Heart left ventricle (tissue), 16 donors: ENCODE results near the gene ADAMTS3. TPM values are rescaled to one million over a fixed set of nuclear protein-coding genes. Genes with fewer than 3 reads are reported as not detected.

ENCODE experiments used
- ATAC-seq, 4 donors: fragments of 200-7000 bp; cut with Tn5 transposase; one replicate each; pipeline ENCODE4 v1.9.1; 2020 to 2022; ENCODE audit warnings: moderate library complexity in 4 of 4, mild to moderate bottlenecking in 3 of 4, moderate number of reproducible peaks in 1 of 4
- DNase-seq, 5 donors: peaks; one replicate each; pipeline ENCODE4 v3.0.0-alpha.2; 2020
- H3K27ac ChIP-seq, 12 donors: fragments of 200-600 bp; sonication (generic) in 4 of 12; one replicate each; pipeline versions ENCODE4 v1.5.0 to v1.8.0; 2016 to 2022; ENCODE audit warnings: mild to moderate bottlenecking in 2 of 12
- H3K27me3 ChIP-seq, 9 donors: fragments of 200-600 bp; sonication (generic) in 2 of 9; one replicate each; pipeline versions ENCODE4 v1.5.1 to v1.8.0; 2016 to 2022; ENCODE audit warnings: mild to moderate bottlenecking in 3 of 9
- H3K36me3 ChIP-seq, 9 donors: fragments of 200-600 bp; sonication (generic) in 2 of 9; one replicate each; pipeline versions ENCODE4 v1.5.0 to v1.8.0; 2018 to 2022; ENCODE audit warnings: mild to moderate bottlenecking in 2 of 9
- H3K4me1 ChIP-seq, 12 donors: fragments of 200-600 bp; sonication (generic) in 4 of 12; one replicate each; pipeline versions ENCODE4 v1.5.0 to v1.8.0; 2016 to 2022; ENCODE audit warnings: mild to moderate bottlenecking in 3 of 12
- H3K4me3 ChIP-seq, 12 donors: fragments of 200-600 bp; sonication (generic) in 4 of 12; one replicate each; pipeline versions ENCODE4 v1.5.0 to v1.8.0; 2017 to 2022; ENCODE audit warnings: mild to moderate bottlenecking in 9 of 12, moderate library complexity in 4 of 12
- H3K9me3 ChIP-seq, 12 donors: fragments of 200-600 bp; sonication (generic) in 4 of 12; one replicate each; pipeline versions ENCODE4 v1.5.0 to v1.8.0; 2016 to 2022; ENCODE audit warnings: mild to moderate bottlenecking in 1 of 12
- POLR2A ChIP-seq, 2 donors: fragments of 450-650 bp; IDR thresholded peaks; one replicate each; pipeline ENCODE4 v1.6.1; 2017; ENCODE audit warnings: antibody characterized with exemption in 2 of 2, mild to moderate bottlenecking in 2 of 2, moderate library complexity in 2 of 2
- WGBS, 4 donors: extraction: QIAGEN DNeasy Blood & Tissue Kit in 2 of 4; methylation state at CpG; one replicate each; pipeline versions ENCODE4 v1.1.5 to v1.1.7; 2013 to 2018; 5-methylcytosine and 5-hydroxymethylcytosine counted together
- intact Hi-C, 10 donors: fragments of 100-400 bp; cut with DNase I; formaldehyde crosslinking; loops; one replicate each; pipeline versions ENCODE4 v1.11.1 to v1.14.2; 2022
- polyA plus RNA-seq, 2 donors: library from polyadenylated mRNA; stranded (reverse); fragments of 200-250 nt; gene quantifications; one replicate each; pipeline ENCODE4 v1.2.3, GENCODE V29; 2013
- total RNA-seq, 9 donors: library from RNA; depleted of rRNA in 2 of 9; stranded (reverse); fragments of >200 nt in 2 of 9; fragmentation: NEBNext Ultra II Directional in 3 of 9; extraction: Animal tissue kit (Norgen Biotek cat#: 25700) in 3 of 9; gene quantifications; one replicate each; pipeline versions ENCODE4 v1.1.0 to v1.2.4, GENCODE V29; 2016 to 2023
- TF ChIP-seq, protein P1 (sequence below), 12 donors: fragments of 200-600 bp; sonication (generic) in 4 of 12; IDR thresholded peaks; one replicate each; pipeline versions ENCODE4 v1.5.0 to v1.8.0; 2018 to 2022; ENCODE audit warnings: antibody characterized with exemption in 12 of 12, mild to moderate bottlenecking in 5 of 12
- donor health status: ischemic (EF 13 %, LVEDD 7.1; RV severe dilation, severe dysfunction).
- donor health status: healthy with polysubstance abuse.
- donor health status: DM: no; HTN: yes; CAD: no.
- donor health status: DM: no; HTN: no; CAD: no.
- donor health status: ischemic (EF 25% LVEDD 6.9; RV normal size, moderate dysfunction).
- donor health status: ischemic (EF 25% LVEDD 5.7; RV mildly dilated, moderate dysfunction).
- donor health status: healthy.
- donor health status: DM: yes; HTN: yes; CAD: no.
- donor health status: ischemic (EF 35%, LVEDD 5.7; RV mildly dilated, moderate dysfunction).
- donor health status: nonischemic (EF 11% LVEDD 7.7; RV severe dilation, severe dysfunction).
- donor health status: DM: yes; HTN: yes; CAD: no.
- donor health status: PGD.
- donor health status: ischemic (EF 29% LVEDD 5.4; RV normal size, mild dysfunction).
- donor health status: nonischemic (EF 23%, LVEDD 6.1; RV moderate dilation, normal function).

Gene ADAMTS3
- total and polyA plus RNA-seq, 11 donors = 0.08 to 3.3 (median 0.42) TPM; not detected in 1

DNA sequence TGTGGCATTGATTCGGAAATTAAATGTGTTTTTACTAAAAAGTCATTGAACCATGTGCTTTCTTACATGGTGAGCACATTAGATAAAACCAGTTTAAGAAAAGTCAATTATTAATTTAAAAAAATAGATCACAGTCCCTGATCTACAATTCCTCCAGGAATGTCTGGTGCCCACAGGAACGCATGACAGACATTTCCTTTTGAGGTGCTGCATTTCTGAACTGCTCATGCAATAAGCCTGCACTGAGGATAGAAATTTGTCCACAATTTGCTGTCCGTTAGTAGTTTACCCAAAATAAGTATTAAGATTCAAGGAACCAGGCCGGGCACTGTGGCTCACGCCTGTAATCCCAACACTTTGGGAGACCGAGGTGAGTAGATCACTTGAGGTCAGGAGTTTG, 8.2 kb upstream of the ADAMTS3 start:
- WGBS, 4 donors = 92 to 95% (median 93%) methylated on average over 6 of the region's 6 CpGs
- TF ChIP-seq, protein P1, sequence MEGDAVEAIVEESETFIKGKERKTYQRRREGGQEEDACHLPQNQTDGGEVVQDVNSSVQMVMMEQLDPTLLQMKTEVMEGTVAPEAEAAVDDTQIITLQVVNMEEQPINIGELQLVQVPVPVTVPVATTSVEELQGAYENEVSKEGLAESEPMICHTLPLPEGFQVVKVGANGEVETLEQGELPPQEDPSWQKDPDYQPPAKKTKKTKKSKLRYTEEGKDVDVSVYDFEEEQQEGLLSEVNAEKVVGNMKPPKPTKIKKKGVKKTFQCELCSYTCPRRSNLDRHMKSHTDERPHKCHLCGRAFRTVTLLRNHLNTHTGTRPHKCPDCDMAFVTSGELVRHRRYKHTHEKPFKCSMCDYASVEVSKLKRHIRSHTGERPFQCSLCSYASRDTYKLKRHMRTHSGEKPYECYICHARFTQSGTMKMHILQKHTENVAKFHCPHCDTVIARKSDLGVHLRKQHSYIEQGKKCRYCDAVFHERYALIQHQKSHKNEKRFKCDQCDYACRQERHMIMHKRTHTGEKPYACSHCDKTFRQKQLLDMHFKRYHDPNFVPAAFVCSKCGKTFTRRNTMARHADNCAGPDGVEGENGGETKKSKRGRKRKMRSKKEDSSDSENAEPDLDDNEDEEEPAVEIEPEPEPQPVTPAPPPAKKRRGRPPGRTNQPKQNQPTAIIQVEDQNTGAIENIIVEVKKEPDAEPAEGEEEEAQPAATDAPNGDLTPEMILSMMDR (IDR thresholded peaks at IDR 0.05) = no peak
- no peak for TF ChIP-seq POLR2A (IDR thresholded peaks at IDR 0.05)
- intact Hi-C loops = no loop called here
- no peak for DNase-seq
- ATAC-seq = no peak
- no peaks in the 10 kb centered on the region for H3K9me3 ChIP-seq
- H3K27me3 ChIP-seq = no peaks in the 10 kb centered on the region
- no peak overlapping the region for H3K4me3 ChIP-seq
- H3K27ac ChIP-seq = no peak overlapping the region
- H3K4me1 ChIP-seq = no peaks in the 10 kb centered on the region
- no peaks in the 10 kb centered on the region for H3K36me3 ChIP-seq

- WGBS, 4 donors = 76 to 85% (median 80%) methylated on average over 6 of the region's 6 CpGs
Measured at GRCh38 chr4:72571337-72571736, 2.3 kb upstream of the ADAMTS3 start.

GRCh38 chr4:72569719-72570235, 756 bp upstream of the ADAMTS3 start:
- peaks cover 0 to 23% (median 5%) of the 10 kb centered on the region in 12 donors for H3K4me1 ChIP-seq
- H3K27ac ChIP-seq = peak overlapping the region in 6 of 12 donors; percentile 14 to 77 (median 50)
- H3K4me3 ChIP-seq = peak overlapping the region; percentile 44 to 83 (median 60)
- H3K9me3 ChIP-seq = no peaks in the 10 kb centered on the region
- DNase-seq (no peak), ATAC-seq (peak in 2 of 4 donors; percentile 3 to 6)
- H3K27me3 ChIP-seq = peaks cover 0 to 21% (median 0%) of the 10 kb centered on the region in 9 donors
- WGBS, 4 donors = 24 to 35% (median 30%) methylated on average over 15 of the region's 15 CpGs
- no peaks in the 10 kb centered on the region for H3K36me3 ChIP-seq
- intact Hi-C loops = no loop called here
- TF ChIP-seq, protein P1 (IDR thresholded peaks at IDR 0.05) = no peak
- TF ChIP-seq POLR2A (IDR thresholded peaks at IDR 0.05) = no peak

More at GRCh38 chr4:72571337-72571736, 2.3 kb upstream of the ADAMTS3 start:
- no peak for DNase-seq
- no peak for ATAC-seq
- Histone ChIP-seq H3K4me3 (no peak overlapping the region), H3K9me3 (no peaks in the 10 kb centered on the region), H3K36me3 (no peaks in the 10 kb centered on the region), H3K27me3 (peaks cover 0 to 21% (median 0%) of the 10 kb centered on the region in 9 donors), H3K4me1 (peaks cover 0 to 23% (median 5%) of the 10 kb centered on the region in 12 donors), H3K27ac (no peak overlapping the region)
- intact Hi-C loops = no loop called here
- TF ChIP-seq POLR2A (IDR thresholded peaks at IDR 0.05) = no peak

GRCh38 chr4:72567821-72568675, 973 bp downstream of the ADAMTS3 start:
- Histone ChIP-seq H3K4me1 (peaks cover 0 to 23% (median 5%) of the 10 kb centered on the region in 12 donors), H3K27me3 (peaks cover 0 to 21% (median 0%) of the 10 kb centered on the region in 9 donors), H3K9me3 (no peaks in the 10 kb centered on the region), H3K27ac (peak overlapping the region in 8 of 12 donors; percentile 16 to 77 (median 42)), H3K4me3 (peak overlapping the region; percentile 44 to 83 (median 60)), H3K36me3 (no peaks in the 10 kb centered on the region)
- 1 to 2% (median 1%) methylated on average over 39 to 41 of the region's 41 CpGs for WGBS, 4 donors
- DNase-seq (peak; percentile 39 to 73 (median 57)), ATAC-seq (peak; percentile 49 to 78 (median 76))
- TF ChIP-seq, protein P1 (IDR thresholded peaks at IDR 0.05) = peak in 5 of 12 donors; percentile 9 to 36 (median 24)
- no peak for TF ChIP-seq POLR2A (IDR thresholded peaks at IDR 0.05)
- intact Hi-C loops = no loop called here
